ENCODE results near the gene VAMP1. TPM values are rescaled to one million over a fixed set of nuclear protein-coding genes. Genes with fewer than 3 reads are reported as not detected.

Gene VAMP1
- total and polyA plus RNA-seq, 9 of the 15 experiments (the other 6 are each of a cell fraction or from before 2014, with no cell fraction given): 0.76 to 13.2 (median 4.2) TPM

DNA sequence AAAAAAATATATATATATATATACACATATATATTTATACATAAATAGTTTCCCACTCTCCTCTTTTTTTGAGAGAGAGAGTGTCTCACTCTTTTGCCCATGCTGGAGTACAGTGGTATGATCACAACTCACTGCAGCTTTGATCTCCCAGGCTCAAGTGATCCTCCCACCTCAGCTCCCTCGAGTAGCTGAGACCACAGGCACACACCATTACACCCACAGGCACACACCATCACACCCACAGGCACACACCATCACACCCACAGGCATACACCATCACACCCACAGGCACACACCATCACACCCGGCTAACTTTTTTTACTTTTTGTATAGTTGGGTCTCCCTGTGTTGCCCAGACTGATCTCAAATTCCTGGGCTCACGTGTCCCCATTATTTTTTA, 49.7 kb upstream of the VAMP1 start:
- intact Hi-C loops (cut with micrococcal nuclease): no loop called here
- in situ Hi-C loops (cut with MboI): no loop called here
- Histone ChIP-seq H3K4me2 (ENCODE audit: insufficient read depth, low read length) (no peak overlapping the region), H3K79me2 (ENCODE audit: control insufficient read depth, insufficient read depth, low read length) (no peaks in the 10 kb centered on the region), H3K4me1 (replicated peaks in 1 of 2; ENCODE audit: control insufficient read depth in 2 of 2, insufficient read depth in 2 of 2, low read length in 2 of 2) (no peaks in the 10 kb centered on the region), H3K36me3 (ENCODE audit: control insufficient read depth, insufficient read depth, low read length) (peaks cover 94% of the 10 kb centered on the region), H3K9me3 (replicated peaks; ENCODE audit: control insufficient read depth, insufficient read depth, low read depth, low read length) (no peaks in the 10 kb centered on the region), H2AFZ (ENCODE audit: low read depth, low read length) (no peak overlapping the region), H3K27me3 (ENCODE audit: control insufficient read depth in 2 of 2, insufficient read depth in 2 of 2, low read length in 2 of 2) (no peaks in the 10 kb centered on the region), H3K9me1 (ENCODE audit: control insufficient read depth, insufficient read depth, low read length) (no peaks in the 10 kb centered on the region), H4K20me1 (replicated peaks; ENCODE audit: control insufficient read depth, insufficient read depth, low read length) (no peaks in the 10 kb centered on the region), H3K27ac (ENCODE audit: extremely low read depth, low read depth, low read length) (no peak overlapping the region), H3K4me3 (no peak overlapping the region), H3K9ac (ENCODE audit: insufficient read depth in 1 of 2, low read depth in 2 of 2, low read length in 2 of 2) (no peak overlapping the region)
- DNase-seq (ENCODE audit: extremely low read depth in 1 of 4, low spot score in 3 of 4): no peak
- no peak for FAIRE-seq
- ChIA-PET CTCF (ENCODE audit: low intra/inter-chr PET ratio) (no interaction called here), POLR2A (interaction anchor here (1.2 kb wide), 1 partner anchor 11 kb away, joined by 3 read pairs; no protein-coding TSS in a partner anchor)
- no TSS peak for BruUV-seq (replicated peaks)
- whole genome bisulfite sequencing (ENCODE audit: insufficient coverage, low coverage, missing lambda C conversion rate): 86% methylated on average over 3 of the region's 3 CpGs
- ATAC-seq: no peak
- TF ChIP-seq TOE1 (IDR thresholded peaks at IDR 0.05; ENCODE audit: borderline replicate concordance) (no peak), TOE1 (CRISPR knock-in tag; IDR thresholded peaks at IDR 0.05; ENCODE audit: borderline replicate concordance, low read depth) (no peak)

- Histone ChIP-seq H3K36me3 (ENCODE audit: control insufficient read depth, insufficient read depth, low read length) (peaks cover 52% of the 10 kb centered on the region), H3K9ac (ENCODE audit: insufficient read depth in 1 of 2, low read depth in 2 of 2, low read length in 2 of 2) (no peak overlapping the region), H3K27me3 (ENCODE audit: control insufficient read depth in 2 of 2, insufficient read depth in 2 of 2, low read length in 2 of 2) (no peaks in the 10 kb centered on the region), H3K9me3 (replicated peaks; ENCODE audit: control insufficient read depth, insufficient read depth, low read depth, low read length) (no peaks in the 10 kb centered on the region), H3K79me2 (ENCODE audit: control insufficient read depth, insufficient read depth, low read length) (peaks cover 6% of the 10 kb centered on the region; the same call in 2 of the 3 replicates), H3K4me2 (ENCODE audit: insufficient read depth, low read length) (no peak overlapping the region), H3K4me3 (no peak overlapping the region), H3K27ac (ENCODE audit: extremely low read depth, low read depth, low read length) (no peak overlapping the region), H4K20me1 (replicated peaks; ENCODE audit: control insufficient read depth, insufficient read depth, low read length) (no peaks in the 10 kb centered on the region), H3K9me1 (ENCODE audit: control insufficient read depth, insufficient read depth, low read length) (no peaks in the 10 kb centered on the region), H3K4me1 (replicated peaks in 1 of 2; ENCODE audit: control insufficient read depth in 2 of 2, insufficient read depth in 2 of 2, low read length in 2 of 2) (no peaks in the 10 kb centered on the region; a peak in 1 of 5 replicates), H2AFZ (ENCODE audit: low read depth, low read length) (no peak overlapping the region)
- 86% methylated on average over 6 of the region's 7 CpGs for WGBS (ENCODE audit: insufficient coverage, low coverage, missing lambda C conversion rate)
- no peak for FAIRE-seq
- BruUV-seq (replicated peaks): no TSS peak
- POLR2A ChIA-PET: no interaction called here
- CTCF ChIA-PET (ENCODE audit: low intra/inter-chr PET ratio): no interaction called here
- no peak for ATAC-seq
- intact Hi-C loops (cut with micrococcal nuclease) (no loop called here), in situ Hi-C loops (cut with MboI) (no loop called here)
- no peak for DNase-seq (ENCODE audit: extremely low read depth in 1 of 4, low spot score in 3 of 4)
- TF ChIP-seq SNRNP70 (optimal IDR thresholded peaks at IDR 0.05; ENCODE audit: low read depth, low read length): no peak
- TF ChIP-seq HMGN3 (IDR thresholded peaks at IDR 0.05; ENCODE audit: borderline replicate concordance, extremely low read depth, insufficient read length, low read depth, low read length): no peak
- TF ChIP-seq, protein P1, sequence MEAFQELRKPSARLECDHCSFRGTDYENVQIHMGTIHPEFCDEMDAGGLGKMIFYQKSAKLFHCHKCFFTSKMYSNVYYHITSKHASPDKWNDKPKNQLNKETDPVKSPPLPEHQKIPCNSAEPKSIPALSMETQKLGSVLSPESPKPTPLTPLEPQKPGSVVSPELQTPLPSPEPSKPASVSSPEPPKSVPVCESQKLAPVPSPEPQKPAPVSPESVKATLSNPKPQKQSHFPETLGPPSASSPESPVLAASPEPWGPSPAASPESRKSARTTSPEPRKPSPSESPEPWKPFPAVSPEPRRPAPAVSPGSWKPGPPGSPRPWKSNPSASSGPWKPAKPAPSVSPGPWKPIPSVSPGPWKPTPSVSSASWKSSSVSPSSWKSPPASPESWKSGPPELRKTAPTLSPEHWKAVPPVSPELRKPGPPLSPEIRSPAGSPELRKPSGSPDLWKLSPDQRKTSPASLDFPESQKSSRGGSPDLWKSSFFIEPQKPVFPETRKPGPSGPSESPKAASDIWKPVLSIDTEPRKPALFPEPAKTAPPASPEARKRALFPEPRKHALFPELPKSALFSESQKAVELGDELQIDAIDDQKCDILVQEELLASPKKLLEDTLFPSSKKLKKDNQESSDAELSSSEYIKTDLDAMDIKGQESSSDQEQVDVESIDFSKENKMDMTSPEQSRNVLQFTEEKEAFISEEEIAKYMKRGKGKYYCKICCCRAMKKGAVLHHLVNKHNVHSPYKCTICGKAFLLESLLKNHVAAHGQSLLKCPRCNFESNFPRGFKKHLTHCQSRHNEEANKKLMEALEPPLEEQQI (IDR thresholded peaks at IDR 0.05): no peak
- TF ChIP-seq, protein P2, sequence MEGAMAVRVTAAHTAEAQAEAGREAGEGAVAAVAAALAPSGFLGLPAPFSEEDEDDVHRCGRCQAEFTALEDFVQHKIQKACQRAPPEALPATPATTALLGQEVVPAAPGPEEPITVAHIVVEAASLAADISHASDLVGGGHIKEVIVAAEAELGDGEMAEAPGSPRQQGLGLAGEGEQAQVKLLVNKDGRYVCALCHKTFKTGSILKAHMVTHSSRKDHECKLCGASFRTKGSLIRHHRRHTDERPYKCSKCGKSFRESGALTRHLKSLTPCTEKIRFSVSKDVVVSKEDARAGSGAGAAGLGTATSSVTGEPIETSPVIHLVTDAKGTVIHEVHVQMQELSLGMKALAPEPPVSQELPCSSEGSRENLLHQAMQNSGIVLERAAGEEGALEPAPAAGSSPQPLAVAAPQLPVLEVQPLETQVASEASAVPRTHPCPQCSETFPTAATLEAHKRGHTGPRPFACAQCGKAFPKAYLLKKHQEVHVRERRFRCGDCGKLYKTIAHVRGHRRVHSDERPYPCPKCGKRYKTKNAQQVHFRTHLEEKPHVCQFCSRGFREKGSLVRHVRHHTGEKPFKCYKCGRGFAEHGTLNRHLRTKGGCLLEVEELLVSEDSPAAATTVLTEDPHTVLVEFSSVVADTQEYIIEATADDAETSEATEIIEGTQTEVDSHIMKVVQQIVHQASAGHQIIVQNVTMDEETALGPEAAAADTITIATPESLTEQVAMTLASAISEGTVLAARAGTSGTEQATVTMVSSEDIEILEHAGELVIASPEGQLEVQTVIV (CRISPR knock-in tag; IDR thresholded peaks at IDR 0.05; ENCODE audit: borderline replicate concordance): no peak
- TF ChIP-seq, protein P3, sequence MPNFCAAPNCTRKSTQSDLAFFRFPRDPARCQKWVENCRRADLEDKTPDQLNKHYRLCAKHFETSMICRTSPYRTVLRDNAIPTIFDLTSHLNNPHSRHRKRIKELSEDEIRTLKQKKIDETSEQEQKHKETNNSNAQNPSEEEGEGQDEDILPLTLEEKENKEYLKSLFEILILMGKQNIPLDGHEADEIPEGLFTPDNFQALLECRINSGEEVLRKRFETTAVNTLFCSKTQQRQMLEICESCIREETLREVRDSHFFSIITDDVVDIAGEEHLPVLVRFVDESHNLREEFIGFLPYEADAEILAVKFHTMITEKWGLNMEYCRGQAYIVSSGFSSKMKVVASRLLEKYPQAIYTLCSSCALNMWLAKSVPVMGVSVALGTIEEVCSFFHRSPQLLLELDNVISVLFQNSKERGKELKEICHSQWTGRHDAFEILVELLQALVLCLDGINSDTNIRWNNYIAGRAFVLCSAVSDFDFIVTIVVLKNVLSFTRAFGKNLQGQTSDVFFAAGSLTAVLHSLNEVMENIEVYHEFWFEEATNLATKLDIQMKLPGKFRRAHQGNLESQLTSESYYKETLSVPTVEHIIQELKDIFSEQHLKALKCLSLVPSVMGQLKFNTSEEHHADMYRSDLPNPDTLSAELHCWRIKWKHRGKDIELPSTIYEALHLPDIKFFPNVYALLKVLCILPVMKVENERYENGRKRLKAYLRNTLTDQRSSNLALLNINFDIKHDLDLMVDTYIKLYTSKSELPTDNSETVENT (CRISPR knock-in tag; IDR thresholded peaks at IDR 0.05): no peak
Observed at GRCh38 chr12:6508087-6508486, 37.6 kb upstream of the VAMP1 start.
